ENCODE measurements around the gene ZNF678. TPM values are rescaled to one million over a fixed set of nuclear protein-coding genes. Genes with fewer than 3 reads are reported as not detected.
A peak's percentile ranks its signal among the peaks of the same experiment; 100 is the strongest.

Gene ZNF678
- total RNA-seq, 1 donor from 2014 or later, result 4.6 TPM

GRCh38 chr1:227543283-227544066 is 19.9 kb upstream of the ZNF678 start:
- DNase-seq (ENCODE audit: low spot score), result peak; percentile 77
- peaks cover under 1% of the 10 kb centered on the region for H3K9me3 Mint-ChIP-seq (ENCODE audit: low read depth)
- H3K4me3 Mint-ChIP-seq (ENCODE audit: unreplicated experiment), result peak overlapping the region; percentile 48
- H3K4me1 Mint-ChIP-seq (ENCODE audit: low read depth), result peaks cover 11% of the 10 kb centered on the region
- H3K36me3 Mint-ChIP-seq (ENCODE audit: low read depth), result no peaks in the 10 kb centered on the region
- H3K27me3 Mint-ChIP-seq (ENCODE audit: low read depth), result no peaks in the 10 kb centered on the region
- H3K27ac Mint-ChIP-seq (ENCODE audit: unreplicated experiment), result no peak overlapping the region
- TF ChIP-seq, protein P1, sequence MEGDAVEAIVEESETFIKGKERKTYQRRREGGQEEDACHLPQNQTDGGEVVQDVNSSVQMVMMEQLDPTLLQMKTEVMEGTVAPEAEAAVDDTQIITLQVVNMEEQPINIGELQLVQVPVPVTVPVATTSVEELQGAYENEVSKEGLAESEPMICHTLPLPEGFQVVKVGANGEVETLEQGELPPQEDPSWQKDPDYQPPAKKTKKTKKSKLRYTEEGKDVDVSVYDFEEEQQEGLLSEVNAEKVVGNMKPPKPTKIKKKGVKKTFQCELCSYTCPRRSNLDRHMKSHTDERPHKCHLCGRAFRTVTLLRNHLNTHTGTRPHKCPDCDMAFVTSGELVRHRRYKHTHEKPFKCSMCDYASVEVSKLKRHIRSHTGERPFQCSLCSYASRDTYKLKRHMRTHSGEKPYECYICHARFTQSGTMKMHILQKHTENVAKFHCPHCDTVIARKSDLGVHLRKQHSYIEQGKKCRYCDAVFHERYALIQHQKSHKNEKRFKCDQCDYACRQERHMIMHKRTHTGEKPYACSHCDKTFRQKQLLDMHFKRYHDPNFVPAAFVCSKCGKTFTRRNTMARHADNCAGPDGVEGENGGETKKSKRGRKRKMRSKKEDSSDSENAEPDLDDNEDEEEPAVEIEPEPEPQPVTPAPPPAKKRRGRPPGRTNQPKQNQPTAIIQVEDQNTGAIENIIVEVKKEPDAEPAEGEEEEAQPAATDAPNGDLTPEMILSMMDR (IDR thresholded peaks at IDR 0.05), result no peak

GRCh38 chr1:227544067-227545050 is 19.0 kb upstream of the ZNF678 start:
- H3K4me3 Mint-ChIP-seq (ENCODE audit: unreplicated experiment), result no peak overlapping the region
- no peaks in the 10 kb centered on the region for H3K36me3 Mint-ChIP-seq (ENCODE audit: low read depth)
- no peak overlapping the region for H3K27ac Mint-ChIP-seq (ENCODE audit: unreplicated experiment)
- peak; percentile 59 for DNase-seq (ENCODE audit: low spot score)
- no peaks in the 10 kb centered on the region for H3K27me3 Mint-ChIP-seq (ENCODE audit: low read depth)
- H3K9me3 Mint-ChIP-seq (ENCODE audit: low read depth), result no peaks in the 10 kb centered on the region
- H3K4me1 Mint-ChIP-seq (ENCODE audit: low read depth), result peaks cover 11% of the 10 kb centered on the region
- TF ChIP-seq, protein P1 (IDR thresholded peaks at IDR 0.05), result no peak

DNA sequence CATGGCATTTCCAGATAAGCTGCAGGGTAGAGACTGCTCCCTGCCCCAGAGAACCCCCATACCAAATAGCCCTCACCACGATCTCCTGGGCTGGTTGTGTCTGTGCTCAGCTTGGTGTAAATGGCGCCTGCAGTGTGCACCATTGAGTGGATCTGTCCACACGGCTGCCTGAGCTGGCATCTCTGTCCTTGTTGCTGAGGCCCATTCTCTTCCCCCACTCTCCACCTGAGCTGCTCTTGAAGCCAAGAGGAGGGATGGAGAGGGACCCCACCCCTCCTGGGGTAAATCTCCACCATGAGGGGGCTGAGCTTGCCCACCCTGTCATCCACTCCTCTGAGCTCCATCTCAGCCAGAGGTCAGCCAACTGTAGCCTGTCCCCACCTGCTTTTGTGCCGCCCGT is 18.0 kb upstream of the ZNF678 start:
- Mint-ChIP-seq H3K9me3 (ENCODE audit: low read depth) (peaks cover under 1% of the 10 kb centered on the region), H3K4me3 (ENCODE audit: unreplicated experiment) (no peak overlapping the region), H3K27ac (ENCODE audit: unreplicated experiment) (no peak overlapping the region), H3K36me3 (ENCODE audit: low read depth) (no peaks in the 10 kb centered on the region), H3K27me3 (ENCODE audit: low read depth) (no peaks in the 10 kb centered on the region), H3K4me1 (ENCODE audit: low read depth) (peaks cover 11% of the 10 kb centered on the region)
- DNase-seq (ENCODE audit: low spot score), result peak; percentile 53
- TF ChIP-seq, protein P1 (IDR thresholded peaks at IDR 0.05), result no peak

GRCh38 chr1:227546059-227546458 is 17.3 kb upstream of the ZNF678 start:
- Mint-ChIP-seq H3K9me3 (ENCODE audit: low read depth) (peaks cover 8% of the 10 kb centered on the region), H3K36me3 (ENCODE audit: low read depth) (peaks cover 2% of the 10 kb centered on the region), H3K4me3 (ENCODE audit: unreplicated experiment) (no peak overlapping the region), H3K27me3 (ENCODE audit: low read depth) (no peaks in the 10 kb centered on the region), H3K4me1 (ENCODE audit: low read depth) (peaks cover 11% of the 10 kb centered on the region), H3K27ac (ENCODE audit: unreplicated experiment) (no peak overlapping the region)
- DNase-seq (ENCODE audit: low spot score), result peak; percentile 71
- TF ChIP-seq, protein P1 (IDR thresholded peaks at IDR 0.05), result no peak

Data from chondrocyte (in vitro differentiated cells).